ENCODE results near the gene ZNF282.
"Not testable (repeated sequence)": the region's sequence is repeated elsewhere in the genome, so short reads cannot be mapped to it uniquely, and the experiment has no call there.

Gene ZNF282

DNA sequence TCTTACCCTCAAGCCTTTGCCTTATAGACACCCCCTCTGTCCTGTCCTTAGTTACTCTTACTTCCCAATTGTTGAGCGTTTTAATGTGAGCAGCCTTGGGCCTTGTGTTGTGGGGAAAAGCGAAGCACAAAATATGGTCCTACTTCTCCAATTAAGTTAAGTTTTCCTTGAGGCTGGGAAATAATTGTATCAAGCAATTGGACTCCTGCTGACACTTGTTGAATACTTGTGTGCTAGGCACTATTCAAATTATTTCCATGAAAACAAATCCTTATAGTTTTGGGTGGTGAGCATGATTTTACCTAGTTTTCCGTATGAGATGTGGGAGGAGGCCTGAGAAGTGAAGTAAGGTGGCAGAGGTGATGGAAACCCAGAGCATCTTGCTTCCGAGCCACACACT is 61.2 kb downstream of the ZNF282 start:
- DNase-seq (ENCODE audit: low spot score): no peak

DNA sequence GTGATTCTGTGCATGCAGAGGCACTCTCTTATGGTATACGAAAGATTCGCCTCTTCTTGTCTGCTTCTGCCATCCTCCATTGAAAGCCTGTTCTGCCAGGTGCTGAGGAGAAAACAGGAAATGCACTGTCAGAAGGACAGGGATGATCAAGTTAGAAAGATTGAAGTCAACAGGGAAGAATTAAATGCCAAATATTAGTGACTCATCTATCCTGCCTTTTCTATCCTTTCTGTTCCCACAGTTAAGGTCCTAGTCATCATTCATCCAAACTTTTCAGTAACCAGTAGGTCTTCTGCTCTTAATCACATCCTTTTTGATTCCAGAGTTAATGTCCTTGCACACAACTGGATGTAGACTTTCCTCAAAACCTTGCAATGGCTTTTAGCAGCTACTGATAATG is 61.8 kb downstream of the ZNF282 start:
- no peak for DNase-seq (ENCODE audit: low spot score)

DNA sequence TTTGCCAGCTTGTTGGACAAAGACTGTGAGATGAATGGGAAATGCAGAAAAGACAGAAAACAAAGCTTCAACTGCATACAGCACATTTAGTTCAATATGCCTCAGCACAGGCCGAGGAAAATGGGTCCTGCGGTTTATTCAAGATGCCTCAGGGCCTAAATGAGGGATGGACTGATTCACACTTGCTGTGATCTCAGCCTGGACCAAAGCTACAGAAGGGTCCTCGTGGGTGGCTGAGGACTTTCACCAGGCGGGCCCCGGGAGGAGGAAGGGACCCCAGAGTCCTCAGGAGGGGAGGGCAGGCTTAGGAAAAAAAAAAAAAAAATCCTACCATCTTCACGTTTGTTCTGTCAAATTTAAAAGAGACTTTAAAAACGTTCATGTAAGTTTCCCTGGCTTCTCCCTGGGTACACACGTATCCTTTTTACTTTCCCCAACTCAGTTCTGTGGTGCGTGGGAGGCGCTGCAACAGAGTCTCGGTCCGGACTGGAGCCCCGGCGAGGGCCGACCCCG is 66.0 kb downstream of the ZNF282 start:
- peak; percentile 31 for DNase-seq (ENCODE audit: low spot score)

DNA sequence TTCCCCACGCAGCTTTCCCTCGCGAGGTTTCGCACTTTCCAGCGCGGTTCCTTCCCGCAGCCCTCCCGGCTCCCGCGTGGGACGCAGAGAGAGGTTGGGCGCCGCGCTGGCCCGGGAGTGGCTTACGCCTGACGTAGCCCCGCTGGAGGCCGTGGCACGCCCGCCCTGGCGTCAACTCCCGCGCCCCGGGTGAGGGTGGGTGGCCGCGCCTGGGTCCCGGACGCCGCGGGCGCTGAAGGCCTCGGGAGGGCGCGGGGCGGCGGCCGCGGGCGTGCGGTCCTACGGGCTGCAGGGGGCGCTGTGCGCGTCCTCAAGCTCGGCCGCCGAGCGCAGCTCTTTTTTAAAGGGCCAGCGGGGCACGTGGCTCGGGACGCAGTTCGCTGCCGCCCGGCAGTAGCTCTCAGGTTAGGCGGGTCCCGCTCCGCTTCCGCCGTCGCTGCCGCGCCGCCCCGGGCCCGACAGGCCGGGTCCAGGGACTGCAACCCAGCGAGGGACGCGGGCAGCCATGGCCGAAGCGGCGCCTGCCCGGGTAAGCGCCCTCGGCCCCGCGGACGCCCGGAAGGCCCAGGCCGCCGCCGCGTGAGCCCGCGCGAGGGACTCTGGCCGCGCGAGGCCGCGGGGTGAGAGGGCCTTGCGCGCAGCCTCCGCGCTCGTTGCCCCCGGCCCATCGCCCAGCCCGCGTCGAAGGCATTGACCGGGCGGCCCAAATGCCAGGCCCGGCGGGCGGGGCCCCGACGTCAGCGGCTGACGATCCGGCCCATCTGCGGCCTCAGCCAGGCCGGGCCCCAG is 66.7 kb downstream of the ZNF282 start, which contains the start of gene ZNF783:
Gene ZNF783 (plus strand): TSS at position 368 of the 789 bp plus-strand sequence. CDS start 138 bp downstream, at position 506.
- DNase-seq (ENCODE audit: low spot score): peak; percentile 85

DNA sequence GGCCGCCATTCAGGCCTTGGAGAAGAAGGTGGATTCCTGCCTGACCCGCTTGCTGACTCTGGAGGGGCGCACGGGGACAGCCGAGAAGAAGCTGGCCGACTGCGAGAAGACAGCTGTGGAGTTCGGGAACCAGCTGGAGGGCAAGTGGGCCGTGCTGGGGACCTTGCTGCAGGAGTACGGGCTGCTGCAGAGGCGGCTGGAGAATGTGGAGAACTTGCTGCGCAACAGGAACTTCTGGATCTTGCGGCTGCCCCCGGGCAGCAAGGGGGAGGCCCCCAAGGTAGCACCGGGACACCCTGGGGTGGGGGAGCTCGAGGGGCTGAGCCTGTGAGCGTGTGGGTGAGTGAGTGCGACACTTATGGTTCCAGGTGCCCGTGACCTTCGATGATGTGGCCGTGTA is 71.1 kb downstream of the ZNF282 start:
- DNase-seq (ENCODE audit: low spot score): no peak

DNA sequence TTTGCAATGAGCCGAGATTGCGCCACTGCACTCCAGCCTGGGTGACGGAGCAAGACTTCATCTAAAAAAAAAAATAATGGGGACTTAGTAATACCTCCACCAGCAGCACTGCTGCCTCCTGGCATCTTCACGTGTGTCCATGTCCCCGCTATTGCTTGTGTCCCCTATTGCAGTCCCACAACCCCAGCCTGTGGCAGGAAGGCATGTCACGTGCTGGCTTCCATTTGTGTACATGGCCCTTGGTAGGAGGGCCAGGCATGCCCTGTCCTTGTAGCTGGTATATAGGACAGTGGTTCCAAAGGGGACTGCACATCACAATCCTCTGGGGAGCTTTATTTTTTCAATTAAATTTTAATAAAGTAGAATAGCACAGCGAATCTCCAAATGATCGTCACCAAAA is 72.4 kb downstream of the ZNF282 start:
- no peak for DNase-seq (ENCODE audit: low spot score)

DNA sequence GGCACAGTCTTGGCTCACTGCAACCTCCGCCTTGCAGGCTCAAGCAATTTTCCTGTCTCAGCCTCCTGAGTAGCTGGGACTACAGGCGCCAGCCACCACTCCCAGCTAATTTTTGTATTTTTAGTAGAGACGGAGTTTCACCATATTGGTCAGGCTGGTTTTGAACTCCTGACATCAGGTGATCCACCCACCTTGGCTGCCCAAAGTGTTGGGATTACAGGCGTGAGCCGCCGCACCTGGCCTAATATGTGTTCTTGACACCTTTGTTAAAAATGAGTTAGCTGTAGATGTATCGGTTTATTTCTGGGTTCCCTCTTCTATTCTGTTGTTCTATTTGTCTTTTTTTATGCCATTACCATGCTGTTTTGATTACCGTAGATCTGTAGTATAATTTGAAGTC is 79.1 kb downstream of the ZNF282 start:
- DNase-seq (ENCODE audit: low spot score): not testable (repeated sequence)
